Measurements from ENCODE around the gene FAM32A.

FAM32A gene

GRCh38 chr19:16223746-16224145 is 38.5 kb downstream of the FAM32A start:
- DNase-seq, result no peak

DNA sequence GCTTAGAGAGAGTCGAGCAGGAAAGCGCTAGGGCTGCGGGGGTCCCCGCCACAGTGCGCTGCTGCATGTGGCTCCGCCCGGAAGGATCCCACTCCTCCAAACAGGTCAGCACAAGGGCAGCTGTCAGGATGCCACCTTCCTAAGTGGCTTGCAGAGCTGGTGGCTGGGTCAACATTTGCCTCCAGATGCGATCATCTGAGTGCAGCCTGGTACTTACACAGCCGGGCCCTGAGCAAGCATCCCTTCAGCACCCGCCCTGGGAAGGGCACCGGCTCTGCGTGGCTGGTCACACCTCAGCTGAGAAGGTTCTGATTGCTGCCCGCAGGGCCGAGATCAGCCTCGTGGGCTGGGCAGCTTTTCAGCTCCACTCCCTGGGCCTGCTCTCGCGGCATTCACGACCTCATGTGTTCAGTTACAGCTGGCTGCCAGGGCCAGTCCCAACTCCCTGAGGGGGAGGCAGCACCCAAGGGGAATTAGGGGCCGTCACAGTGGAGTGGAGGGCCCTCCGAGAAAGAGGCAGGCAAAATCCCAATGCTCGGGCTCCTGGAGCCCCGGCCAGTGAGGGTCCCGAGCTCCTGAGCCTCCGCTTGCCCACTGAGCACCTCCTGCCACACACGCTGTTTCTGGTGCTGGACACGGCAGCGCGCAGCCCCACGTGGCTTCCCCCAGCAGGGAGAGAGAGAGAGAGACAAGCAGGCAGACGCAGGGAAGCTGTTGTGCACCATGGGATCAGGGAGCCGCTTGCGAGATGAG is 39.3 kb downstream of the FAM32A start:
- DNase-seq, result no peak

DNA sequence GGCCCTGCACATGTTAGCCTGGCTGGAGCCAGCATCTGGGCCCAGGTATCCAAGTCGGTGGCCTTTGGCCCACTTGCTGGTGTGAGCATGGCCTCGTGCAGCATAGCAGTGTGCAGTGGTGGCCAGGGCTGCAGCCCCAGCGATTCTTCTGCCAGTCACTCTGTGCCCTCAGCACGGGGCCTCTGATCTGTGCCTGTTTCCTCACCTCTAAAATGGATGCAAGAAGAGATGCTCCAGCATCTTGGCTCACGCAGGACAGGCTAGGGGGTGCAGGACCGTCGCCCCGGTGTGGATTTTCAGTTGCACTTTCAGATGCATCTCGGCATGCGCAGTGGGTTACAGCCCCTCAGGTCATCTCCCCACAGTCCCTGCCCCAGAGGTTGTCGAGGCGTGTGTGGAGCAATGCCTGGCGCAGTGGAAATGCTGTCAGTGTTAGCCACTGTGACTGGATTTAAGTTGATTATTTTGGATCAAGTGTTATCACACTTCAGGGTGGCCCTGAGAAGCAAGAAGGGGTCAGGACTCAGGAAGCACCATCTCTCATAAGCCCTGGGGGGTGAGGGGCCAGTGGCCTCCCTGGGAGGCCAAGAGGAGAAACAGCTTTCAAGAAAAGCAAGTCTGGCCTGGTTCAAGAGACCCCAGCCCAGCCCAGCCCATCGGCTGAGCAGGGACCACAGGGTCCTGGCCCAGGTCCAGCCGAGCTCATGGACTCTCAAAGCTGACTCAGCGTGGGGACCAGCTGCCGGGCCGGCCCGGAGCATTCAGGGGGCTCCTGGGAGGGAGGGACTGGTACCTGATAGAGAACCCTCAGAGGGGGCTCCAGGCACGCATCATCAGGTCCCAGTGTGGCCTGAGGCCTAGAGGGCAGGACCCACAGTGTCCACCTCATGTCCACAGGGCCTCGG is 40.3 kb downstream of the FAM32A start:
- DNase-seq, result no peak

GRCh38 chr19:16226184-16226591 is 41.0 kb downstream of the FAM32A start:
- DNase-seq, result no peak

DNA sequence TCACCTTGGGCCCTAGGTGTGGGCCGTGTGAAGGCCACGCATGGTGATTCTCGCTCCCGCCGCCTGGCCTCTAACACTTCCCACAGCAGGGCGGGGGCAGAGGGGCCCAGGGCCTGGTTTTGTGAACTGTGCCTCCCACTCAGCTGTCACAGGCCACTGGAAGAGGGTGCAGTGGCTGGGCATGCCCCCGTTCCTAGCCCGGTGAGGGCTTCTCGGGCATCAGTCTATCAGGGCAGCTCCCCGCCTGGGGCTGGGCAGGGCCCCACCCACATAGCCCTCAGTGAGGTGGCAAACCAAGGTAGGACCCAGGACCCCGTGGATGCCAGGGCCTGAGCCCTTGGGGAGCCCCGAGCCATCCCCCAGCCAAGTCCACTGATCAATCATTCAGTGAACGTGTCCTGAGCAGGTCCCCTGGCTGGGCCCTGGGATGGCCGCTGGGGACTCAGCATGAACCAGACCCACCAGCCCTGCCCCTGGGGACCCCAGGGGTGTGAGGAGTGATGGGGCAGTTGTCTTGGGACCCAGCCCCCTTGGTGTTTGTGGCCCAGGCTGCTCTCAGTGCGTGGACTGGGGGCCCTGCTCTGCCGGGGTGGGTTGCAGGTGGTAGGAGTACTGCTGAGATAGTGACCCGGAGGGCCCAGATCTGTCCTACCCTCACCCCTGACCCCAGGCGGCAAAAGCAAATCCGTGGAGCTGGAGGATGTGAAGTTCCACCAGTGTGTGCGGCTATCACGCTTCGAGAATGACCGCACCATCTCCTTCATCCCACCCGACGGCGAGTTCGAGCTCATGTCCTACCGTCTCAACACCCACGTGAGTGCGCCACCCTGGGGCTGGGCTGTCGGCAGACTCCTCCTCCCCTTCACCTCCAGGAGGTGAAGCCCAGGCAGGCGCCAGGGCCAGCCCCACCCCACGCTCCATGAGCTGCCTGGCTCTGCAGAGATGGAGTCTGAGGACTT is 41.9 kb downstream of the FAM32A start:
- DNase-seq, result no peak

DNA sequence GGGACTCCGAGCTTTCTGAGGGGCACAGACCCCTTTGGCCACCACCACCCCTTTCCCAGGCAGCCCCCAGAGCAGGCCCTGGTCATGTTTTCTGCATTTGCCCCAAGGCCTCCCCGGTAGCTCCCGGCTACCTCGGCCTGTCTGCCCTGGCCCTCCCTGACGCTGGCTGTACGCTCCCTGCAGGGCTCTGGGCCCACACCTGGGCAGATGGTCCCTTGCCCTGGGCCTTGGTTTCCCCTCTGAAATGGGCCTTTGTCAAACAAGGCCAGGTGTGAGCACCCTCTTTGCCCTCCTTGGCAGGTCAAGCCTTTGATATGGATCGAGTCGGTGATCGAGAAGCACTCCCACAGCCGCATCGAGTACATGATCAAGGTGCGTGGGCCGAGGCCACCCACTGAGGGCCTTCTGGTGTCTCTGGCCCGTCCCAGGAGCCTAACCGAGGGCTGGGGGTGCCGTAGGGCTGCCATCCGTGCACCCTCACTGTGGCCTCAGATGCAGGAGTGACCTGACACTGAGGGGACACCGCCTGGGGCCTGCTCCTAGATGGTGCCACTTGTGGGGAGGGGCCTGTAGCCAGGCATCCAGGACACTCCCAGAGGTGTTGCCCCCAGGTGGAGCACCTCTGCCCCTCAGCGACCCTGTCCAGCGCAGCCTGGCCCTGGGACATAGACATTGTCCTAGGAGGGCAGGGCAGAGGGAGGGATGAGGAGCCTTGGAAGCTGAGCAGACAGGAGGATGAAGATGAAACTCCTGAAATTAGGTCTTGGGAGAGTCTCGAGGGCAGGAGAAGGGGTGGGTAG is 42.8 kb downstream of the FAM32A start:
- no peak for DNase-seq

DNA sequence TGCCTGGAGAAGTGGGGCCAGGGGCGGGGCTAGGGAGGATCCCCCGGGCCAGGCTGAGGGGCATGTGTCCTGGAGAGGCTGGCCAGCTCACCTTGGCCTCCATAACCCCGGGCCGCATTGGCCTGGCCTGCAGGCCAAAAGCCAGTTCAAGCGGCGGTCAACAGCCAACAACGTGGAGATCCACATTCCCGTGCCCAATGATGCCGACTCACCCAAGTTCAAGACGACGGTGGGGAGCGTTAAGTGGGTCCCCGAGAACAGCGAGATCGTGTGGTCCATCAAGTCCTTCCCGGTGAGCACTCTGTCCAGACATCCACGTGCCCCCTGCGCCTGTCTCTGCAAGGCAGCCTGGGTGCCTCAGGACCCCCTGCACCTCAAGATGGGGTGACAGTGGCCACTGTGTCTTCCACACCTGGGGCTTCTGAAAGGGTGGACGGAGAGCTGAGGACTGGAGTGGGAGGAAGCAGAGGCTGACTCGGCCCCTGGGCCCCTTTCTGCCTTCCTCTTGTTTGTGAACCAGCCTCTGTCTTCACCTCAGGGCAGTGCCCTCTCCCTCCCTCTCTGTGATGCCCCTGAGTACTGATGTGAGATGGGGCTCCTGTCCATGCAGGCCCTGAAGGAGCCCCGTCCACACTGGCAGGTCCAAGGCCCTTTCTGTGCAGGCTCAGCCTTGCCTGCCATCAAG is 43.6 kb downstream of the FAM32A start:
- no peak for DNase-seq

- DNase-seq, result no peak
Observed at GRCh38 chr19:16229322-16229641, 44.1 kb downstream of the FAM32A start.

GRCh38 chr19:16232127-16232526 is 46.9 kb downstream of the FAM32A start:
- DNase-seq, result no peak

DNA sequence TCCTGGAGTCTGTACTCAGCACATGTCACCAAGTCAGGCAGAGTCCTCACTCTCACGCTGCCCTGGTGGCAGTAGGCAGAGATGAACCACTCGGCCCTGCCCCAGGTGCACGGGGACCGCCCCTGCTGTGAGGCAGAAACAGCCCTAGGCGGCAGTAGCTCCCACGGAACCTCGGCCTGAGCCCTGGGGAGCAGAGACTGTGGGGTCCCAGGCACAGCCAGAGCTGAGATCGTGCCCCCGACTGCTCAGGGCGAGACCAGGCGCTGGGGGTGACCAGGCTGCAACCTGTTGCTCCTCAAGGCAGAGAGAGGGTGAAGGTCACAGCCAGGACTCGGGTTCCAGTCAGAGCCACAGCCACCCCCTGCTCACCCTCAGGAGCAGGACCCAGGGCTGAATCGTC is 47.4 kb downstream of the FAM32A start:
- DNase-seq, result no peak

DNA sequence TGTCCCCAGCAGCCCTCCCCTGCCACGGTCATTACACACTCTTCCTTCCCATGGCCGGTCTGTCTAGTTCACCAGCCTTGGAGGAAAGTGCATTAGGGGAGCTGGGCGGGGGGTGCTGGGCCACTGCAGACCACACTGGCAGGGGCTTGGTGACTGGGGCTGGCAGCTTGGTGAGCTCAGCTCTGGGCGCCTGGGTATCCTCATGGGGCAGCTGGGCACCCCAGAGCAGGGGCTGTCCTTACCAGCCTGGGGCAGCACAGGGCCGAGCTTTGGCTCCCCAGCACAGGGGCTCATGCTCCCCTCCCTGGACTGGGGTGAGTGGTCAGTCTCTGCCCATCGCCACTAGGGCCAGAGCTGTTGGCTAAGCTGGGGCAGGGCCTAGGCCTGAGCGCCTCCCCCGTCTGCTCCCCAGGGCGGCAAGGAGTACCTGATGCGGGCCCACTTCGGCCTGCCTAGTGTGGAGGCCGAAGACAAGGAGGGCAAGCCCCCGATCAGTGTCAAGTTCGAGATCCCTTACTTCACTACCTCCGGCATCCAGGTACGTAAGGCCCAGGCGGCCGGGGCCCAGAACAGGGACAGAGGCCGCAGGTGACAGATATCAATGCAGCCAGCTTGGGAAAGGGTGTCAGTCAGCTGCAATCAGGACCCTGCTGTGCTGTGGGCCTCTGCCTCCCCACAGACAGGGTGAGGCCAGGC is 48.0 kb downstream of the FAM32A start:
- no peak for DNase-seq

DNA sequence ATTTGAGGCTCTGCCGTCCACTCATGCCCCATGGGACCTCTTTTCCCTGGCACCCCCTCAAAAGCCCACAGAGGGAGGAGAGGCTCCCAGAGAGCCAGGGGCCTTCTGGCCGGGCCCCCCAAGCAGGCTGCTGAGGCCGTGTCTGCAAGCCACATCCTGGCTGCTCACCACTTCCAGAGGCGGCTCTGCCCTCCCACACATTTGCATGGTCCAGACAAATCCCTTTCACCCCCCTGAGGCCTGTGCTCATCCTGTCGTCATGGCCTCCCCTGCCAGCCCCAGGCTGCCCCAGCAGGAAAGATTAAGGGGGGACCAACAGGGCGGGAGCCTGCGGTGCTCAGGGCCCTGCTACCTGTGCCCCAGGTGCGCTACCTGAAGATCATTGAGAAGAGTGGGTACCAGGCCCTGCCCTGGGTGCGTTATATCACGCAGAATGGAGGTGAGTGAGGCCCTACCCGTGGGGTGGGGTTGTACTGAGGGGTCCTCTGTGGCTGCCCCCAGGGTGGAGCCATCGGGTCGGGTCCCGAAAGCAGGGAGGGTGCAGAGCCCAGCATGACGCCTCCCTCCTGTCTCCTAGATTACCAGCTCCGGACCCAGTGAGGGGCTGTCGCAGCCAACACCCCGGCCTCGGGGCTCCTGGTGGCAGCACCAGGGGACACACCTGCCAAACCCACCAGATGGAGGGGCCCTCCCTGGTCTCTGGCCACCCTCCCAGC is 48.8 kb downstream of the FAM32A start:
- no peak for DNase-seq

DNA sequence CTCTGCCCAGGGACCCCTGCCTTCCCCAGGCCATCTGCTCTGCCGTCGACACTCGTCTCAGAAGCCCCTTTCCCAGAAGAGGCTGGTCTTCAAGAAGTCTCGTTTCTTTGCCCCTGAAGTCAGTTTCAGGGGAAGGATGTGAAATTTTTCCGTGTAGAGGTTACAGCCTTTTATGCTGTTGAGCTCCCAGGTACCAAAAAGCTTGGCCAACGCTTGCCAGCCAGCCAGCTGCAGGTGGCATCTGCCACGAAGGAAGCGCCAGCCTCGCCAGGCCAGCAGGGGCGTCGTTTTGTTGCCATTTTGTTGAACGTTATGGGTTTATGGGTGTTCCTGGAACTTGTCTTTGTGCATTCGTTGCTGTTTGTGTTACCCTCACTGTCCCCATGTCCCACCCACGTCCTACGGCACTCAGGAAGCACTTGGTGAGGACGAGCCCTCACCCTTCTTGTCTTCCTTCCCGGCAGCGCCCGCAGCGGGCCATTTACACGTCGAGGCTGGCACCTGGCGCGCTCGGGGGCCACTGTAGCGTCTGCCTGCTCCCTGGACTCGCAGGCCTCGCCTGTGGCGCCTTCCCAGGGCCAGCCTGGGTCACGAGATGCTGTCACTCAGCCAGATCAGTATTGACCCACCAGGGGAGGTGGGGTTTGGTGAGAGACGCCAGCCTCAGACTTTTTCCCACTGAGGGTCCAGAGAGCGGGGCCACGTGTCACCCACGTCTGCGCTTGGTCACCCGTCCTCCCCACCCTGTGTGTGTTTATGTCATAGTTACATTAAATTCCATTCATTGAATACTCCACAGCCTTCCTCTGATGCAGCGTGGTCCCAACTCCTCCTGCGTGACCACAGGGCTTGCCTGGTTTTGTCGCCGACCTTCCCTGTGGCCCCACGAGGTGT is 49.6 kb downstream of the FAM32A start:
- no peak for DNase-seq

GRCh38 chr19:16235811-16236652 is 50.8 kb downstream of the FAM32A start:
- DNase-seq, result no peak
